Endometrium (tissue), 2 donors: ENCODE measurements around the gene PLXDC2.

Experiments
- FAIRE-seq: peaks from 2 replicates; lab custom pipeline; 2012; peaks lifted over from hg19 to GRCh38; lab: Jason Lieb, UNC
- donor health status: control.
- donor health status: control.

Gene PLXDC2

DNA sequence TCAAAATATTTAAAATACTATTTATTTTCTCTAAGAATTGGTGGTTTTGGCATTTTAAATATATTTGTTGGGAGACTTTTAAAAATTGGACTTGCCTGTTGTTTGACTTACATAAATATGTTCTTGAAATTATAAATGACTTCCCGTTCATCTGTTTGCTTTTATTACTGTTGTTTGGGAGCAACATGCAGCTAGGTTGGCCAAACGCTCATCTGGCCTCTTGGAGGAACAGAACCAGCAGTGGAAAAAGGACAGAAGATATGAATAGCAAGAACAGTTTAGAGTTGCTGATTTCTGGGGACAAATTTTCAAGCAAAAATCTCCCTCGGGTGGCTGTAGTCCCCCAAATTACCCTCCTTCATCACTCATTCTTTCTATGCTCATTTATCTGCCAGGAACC is 41.6 kb downstream of the PLXDC2 start:
- FAIRE-seq: no peak

DNA sequence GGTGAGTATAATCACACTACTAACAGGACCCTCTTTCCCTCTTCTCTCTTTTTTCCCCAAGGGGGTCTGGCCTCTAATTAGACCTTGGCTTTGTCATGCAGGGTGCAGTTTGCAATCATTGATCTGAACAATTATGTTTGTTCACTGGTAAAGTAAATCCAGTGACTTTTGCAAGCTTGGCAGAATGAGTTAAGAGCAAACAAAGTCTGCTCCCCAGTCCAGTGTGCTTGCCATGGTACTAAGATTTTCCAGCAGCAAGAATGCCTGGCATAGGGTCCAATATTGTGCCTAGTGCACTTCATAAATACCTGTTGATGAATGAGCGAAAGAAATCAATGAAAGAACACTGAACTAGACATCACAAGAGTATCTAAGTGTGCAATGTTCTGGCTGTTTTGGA is 43.9 kb downstream of the PLXDC2 start:
- no peak for FAIRE-seq

DNA sequence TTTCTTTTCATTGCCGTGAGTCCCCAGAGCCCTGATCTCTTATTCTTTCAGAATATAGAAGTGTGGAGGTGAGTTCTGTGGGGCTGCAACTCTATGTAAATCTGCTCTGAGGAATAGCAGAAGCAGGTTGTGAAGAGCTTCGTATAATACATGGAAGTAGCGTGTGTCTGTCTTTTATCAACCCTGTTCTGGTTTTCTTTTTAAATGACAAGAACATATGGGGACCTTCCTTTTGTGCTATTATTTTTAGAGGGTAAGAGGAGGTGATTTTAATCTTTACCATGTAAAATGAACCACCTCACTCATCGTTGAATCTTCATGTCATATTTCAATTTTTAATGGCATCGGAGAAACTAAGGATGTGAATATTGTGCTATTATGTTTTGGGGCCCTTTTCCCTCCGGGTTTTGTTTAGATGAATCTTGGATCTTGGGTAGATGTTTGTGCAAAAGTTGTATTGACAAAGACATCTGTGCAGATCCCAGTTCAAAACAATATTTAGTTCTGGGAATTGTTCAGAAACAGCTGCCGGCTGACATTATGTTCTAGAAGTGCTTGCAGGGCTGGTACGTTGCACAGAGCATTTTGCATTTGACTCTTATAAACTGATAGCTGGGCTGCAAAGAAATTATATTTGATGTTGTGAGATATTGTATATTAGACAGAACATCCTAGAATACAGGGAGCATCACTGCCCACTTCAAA is 46.7 kb downstream of the PLXDC2 start:
- no peak for FAIRE-seq

DNA sequence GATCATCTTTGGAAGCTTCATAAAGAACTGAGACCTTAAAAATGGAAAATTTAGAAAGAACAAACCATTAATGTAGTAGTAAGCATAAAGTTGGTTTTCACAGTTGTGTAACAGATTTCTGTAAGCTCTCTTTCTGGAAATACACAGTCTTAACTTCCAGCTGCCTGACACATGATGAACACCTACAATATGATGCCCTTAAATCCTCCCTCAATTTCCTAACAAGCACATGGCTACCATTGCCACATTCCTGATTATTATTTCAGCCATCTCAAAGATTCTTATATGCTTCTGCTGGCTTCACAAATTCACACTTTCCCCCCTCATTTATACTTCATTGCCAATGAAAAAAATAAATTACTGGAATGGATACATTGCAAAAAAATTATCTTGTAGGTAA is 49.4 kb downstream of the PLXDC2 start:
- no peak for FAIRE-seq

DNA sequence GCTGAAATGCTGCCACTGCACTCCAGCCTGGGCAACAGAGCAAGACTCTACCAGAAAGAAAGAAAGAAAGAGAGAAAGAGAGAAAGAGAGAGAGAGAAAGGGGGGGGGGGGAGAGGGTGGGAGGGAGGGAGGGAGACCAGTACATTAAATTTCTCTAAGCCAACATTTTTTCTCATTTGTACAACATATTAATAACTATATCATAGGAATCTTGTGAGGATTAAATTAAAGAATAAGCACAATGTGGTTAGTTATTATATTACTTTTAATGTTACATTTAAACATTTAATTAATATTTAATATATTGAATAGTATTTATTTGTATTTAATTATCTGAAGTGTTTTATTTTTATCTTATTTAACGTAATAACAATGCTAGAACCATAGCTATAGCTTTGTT is 53.1 kb downstream of the PLXDC2 start:
- no peak for FAIRE-seq

DNA sequence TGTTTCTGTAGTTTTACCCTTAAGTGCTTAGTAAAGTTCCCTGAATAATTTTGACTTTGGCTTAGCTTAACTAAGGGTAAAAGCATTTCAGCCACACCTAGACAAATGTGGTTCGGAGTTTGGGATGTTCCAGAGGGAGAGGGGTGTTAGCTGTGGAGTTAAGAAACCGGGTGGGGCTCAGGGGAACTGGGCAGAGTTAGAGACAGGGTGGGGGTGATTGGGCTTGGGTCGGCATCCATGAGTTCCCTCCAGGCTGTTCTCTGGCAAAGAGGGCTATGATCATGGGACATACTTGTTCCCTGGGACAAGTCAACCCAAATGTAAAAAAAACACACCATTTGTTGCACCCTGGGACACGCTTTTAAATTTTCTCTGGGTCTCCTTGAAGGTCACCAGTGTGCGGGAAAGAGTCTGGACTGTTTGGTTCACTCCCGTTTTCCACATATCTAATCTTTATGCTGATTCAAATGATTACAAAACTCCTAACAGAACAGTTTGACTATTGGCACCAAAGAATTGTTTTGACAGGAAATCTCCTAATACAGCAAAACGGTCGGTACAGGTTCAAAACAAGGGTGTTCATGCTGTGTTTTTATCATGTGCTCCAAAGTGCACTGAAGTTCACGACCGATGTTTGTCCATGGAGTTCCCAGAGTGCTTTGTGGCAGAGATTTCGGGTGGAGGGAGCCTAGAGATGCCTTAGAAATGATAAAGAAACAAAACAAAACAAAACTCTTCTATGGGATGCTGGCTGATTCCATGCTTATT is 56.5 kb downstream of the PLXDC2 start:
- FAIRE-seq: no peak

DNA sequence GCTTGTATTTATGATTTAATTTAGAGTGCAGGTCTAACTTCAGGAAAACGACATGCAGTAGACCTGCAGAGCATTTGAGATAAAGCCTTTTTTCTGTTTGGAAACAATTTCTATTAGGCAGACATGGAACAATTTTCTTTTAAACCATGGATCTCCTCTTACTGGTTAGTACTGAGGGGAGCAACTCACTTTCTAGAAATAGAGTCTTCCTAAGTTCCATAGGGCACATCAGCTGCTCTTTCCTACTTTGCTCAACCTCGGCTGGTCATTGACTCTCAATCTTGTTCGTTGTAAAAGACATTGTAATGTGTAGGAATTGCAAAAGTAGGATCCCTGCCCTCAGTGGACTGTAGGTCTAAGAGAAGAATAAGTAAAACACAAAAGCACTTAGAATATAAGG is 58.0 kb downstream of the PLXDC2 start:
- FAIRE-seq: no peak

DNA sequence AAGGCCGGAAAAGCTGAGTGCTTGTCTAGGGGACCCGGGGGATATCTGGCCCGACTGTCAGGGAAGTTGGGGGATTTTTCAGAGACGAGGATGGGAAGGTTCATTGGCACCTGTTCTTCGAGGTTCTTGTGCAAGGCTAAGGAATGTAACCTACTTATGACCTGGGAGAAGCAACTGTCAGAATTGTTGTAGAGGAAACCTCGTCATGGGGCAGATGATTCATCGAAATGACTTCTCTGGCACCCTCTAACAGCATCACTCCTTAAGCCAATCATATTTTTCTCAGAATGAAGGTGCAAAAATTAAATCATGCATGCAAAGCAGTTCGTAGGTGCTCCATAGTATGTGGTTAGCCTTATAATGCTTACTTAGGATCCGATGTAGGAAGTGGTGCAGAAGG is 58.6 kb downstream of the PLXDC2 start:
- FAIRE-seq: no peak

DNA sequence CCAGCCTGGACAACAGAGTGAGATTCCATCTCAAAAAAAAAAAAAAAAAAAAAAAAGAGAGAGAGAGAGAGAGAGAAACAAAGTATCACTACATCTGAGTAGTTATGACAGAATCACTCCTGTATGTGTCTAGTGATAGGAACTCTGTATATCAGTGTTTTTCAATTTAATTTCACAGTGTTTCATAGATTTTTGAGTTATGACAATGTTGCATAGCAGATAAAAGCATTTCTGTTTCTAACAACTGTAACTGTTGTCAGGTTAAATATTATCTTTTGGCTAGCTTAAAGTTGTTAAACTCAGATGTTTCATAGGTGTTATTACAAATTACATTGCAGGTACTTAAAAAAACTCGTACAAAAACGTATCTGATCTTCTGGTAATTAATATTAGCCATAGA is 60.3 kb downstream of the PLXDC2 start:
- FAIRE-seq: no peak

DNA sequence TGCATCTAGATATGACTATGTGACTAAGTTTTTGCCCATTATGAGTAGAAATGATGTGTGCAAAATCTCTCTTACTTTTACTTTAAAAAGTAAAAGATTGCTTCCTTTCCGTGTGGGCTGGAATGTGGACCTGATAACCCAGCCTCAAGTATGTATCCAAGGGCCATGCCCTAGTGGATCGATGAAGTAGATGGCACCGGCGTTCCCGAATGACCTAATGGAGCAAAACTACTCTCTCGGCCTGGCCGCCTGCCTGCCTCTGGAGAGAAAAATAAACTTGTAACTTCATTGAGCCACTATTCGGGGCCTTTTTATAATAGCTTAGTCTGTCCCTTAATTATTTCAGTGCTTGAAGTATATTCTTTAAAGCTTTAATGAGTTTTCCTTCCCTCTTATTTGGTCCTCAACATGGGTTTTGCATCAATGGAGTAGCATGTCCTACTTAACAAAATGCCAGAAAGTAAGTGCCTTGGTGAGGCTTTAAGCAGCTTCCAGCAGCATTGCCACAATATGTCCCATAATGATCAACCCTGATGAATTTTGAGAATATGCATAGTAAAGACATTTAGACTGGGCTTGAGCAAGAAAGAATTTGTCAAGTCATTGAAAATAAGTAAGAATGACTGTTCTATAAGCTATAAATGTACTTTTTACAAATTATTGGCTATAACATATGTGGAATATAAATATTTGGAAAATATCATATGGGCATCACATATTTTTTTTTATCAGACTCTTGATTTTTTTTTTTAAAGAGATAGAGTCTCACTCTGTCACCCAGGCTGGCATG is 61.4 kb downstream of the PLXDC2 start:
- FAIRE-seq: no peak

DNA sequence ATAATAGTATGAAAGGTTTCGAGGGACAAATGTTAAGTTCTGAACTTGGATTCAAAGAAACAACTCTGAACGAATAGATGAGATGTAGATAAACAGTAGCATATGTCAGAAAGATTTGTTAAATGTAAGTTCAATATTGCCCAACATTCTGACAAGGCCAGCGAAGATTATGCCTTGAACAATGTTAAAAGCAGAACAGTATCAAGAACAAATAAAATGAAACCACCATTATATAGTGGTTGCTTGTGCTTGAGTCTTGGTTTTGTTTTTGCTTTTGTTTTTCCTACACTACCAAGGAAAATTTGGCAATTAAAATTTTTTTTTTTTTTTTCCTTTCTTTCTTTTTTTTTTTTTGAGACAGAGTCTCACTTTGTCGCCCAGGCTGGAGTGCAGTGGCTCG is 66.4 kb downstream of the PLXDC2 start:
- no peak for FAIRE-seq

DNA sequence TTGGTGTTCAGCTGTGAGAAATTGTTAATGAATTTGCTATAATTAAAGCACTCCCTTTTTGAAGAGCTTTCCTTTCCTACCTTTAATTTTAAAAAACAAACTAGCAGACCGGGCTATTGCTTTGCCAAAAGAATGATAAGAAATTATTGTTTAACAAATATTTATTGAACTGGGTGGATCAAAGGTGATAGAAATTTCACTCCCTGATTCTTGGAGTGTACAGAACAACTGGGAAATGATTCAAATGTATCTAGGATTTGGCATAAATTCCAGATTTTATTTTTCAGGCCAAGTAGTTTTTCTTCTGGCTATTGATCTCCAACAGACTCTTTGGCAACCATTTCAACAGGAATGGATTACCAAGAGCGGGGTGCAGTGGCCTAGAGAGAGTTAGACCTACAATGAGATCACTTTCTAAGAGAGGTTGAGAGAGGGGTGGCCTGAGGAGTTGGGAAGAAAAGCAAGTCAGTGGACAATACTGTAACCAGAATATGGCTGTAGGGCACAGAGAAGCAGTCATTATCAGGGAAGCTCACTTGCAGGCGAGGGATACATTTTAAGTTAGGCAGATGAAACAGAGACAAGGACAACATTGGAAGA is 71.9 kb downstream of the PLXDC2 start:
- FAIRE-seq: peak; percentile 68

DNA sequence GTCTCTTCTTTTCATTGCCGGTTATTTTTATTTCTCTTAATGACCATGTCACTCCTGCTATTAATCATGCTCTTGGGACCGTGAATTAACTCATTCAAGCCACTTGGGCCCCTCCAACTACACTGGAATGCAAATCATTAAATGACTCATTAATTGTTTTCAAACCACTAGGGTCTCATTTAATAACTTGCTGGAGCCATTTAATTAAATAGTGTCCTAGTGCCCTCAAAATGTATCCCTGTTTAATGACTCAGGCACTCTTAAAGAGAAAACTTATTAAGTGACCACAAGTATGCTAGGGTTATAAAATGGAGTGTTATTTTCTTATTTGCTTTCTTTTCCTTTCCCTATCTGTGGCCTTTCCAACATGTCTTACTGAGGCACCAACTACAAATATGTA is 73.0 kb downstream of the PLXDC2 start:
- FAIRE-seq: peak; percentile 50

DNA sequence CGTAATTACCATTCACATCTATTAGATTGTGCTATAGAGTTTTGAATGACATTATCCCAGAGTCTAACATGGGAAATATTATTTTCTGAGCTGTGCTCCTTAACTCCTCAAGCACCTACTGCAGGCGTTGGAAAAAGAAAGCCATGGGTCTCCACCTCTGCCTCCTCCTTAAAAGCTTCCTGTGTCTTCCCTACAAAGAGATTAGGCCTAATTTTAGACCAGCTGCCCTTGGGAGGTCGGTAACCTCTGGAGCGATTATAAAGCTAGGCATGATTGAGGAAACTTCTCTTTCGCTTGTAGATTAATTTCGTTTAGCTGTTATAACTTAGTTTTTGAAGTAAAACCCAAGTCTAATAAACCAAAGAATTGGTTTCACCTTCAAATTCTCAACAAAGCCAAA is 75.2 kb downstream of the PLXDC2 start:
- FAIRE-seq: no peak

DNA sequence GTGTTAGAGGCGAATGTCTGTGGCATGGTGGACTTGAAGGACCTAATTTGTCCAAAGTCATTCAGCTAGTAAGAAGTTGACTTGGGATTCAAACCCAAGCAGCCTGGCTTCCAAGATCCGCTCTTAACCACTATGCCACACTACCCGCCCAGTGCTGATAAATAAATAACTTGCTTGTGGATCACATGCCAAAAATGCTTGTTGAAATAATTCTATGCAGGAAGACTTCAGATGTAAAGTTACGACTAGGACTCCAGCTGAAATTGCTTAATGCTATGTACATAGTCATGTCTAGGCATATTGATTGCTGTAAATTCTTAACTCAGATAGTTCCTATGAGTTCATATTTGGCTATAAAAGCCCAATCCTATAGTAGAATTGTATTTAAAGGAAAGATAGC is 76.0 kb downstream of the PLXDC2 start:
- no peak for FAIRE-seq

DNA sequence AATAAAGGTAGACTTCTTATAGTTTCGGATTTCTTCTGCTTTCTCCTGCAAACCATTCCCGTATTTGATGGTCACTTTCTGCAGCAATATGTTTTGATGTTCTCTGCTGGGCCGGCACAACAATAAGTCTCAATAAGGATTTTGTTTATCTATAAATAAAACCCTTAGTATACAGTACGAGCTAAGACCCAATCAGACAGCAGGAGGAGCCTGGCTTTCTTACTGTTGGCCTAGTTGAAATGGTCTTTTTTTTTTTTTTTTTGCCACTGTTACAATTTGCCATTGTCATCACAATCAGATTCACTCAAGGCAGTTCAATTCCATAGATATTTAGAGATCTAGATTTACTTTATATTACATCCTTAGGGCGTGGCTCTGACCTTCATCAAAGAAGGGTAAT is 76.4 kb downstream of the PLXDC2 start:
- FAIRE-seq: no peak

DNA sequence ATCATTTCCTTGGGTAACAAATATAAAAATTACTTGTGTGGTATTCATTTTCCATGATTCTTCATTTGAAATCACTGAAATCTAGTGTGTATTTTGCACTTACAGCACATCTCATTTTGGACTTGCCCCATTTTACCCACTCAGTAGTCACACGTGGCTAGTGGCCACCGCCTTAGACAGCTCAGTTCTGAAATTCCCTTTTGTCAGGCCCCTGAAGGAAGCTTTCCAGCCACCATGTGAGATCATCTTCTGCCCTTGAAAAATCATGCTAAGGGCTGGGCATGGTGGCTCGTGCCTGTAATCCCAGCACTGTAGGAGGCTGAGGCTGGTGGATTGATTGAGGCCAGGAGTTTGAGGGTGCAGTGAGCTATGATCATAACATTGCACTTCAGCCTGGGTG is 79.3 kb downstream of the PLXDC2 start:
- no peak for FAIRE-seq

DNA sequence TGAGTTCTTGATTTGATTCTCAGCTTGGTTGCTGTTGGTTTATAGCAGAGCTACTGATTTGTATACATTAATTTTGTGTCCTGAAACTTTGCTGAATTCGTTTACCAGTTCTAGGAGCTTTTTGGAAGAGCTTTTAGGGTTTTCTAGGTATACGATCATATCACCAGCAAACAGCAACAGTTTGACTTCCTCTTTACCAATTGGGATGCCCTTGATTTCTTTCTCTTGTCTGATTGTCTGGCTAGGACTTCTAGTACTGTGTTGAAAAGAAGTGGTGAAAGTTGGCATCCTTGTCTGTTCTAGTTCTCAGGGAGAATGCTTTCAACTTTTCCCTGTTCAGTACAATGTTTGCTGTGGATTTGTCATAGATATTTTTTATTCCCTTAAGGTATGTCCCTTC is 86.2 kb downstream of the PLXDC2 start:
- FAIRE-seq: no peak

DNA sequence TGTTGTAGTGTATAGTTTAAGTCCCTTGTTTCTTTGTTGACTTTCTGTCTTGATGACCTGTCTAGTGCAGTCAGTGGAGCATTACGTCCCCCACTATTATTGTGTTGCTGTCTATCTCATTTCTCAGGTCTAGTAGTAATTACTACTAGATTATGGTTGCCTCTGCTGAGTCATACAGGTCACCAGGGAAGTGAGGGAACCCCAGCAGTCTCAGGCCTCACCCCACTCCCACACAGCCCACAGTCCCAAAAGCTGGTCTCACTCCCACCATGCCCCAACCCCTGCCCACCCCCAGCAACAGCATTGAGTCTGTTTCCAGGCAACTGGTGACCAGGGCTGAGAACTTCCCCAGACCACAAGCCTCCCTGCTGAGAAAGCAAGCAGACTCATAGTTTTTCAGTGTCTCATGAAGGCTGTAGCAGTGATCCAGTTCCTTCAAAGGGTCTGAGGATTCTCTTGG is 88.0 kb downstream of the PLXDC2 start:
- FAIRE-seq: no peak

DNA sequence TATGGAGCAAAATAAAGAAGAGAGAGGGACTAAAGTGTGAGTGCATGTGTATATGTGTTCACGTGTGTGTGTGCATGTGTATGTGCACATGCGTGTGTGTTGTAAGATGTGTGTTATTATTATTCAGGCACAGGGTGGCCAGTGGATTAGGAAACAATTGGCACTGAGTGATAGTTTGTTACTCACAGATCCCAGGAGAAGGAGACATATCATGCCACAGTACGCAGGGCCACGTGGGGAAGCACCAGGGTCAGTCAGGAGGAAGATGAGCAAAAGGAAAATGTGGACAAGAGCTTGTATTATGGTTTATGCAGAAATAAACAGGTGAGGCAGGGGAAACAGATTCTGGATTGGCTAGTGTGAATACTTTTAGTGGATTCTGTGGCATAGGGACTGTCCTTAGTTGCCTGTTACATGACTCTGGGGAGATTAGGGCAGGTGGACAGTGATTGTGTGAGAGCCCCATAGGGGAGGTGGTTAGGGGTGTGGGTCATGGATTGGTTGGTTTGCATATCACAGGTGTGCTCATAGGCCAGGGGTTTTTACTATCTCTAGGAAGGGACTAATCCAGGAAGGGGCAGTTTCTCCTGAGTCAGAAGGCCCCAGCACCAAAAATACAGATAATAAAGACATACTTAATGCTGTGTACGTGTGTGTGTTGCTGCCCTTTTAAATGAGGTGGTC is 90.0 kb downstream of the PLXDC2 start:
- FAIRE-seq: no peak

DNA sequence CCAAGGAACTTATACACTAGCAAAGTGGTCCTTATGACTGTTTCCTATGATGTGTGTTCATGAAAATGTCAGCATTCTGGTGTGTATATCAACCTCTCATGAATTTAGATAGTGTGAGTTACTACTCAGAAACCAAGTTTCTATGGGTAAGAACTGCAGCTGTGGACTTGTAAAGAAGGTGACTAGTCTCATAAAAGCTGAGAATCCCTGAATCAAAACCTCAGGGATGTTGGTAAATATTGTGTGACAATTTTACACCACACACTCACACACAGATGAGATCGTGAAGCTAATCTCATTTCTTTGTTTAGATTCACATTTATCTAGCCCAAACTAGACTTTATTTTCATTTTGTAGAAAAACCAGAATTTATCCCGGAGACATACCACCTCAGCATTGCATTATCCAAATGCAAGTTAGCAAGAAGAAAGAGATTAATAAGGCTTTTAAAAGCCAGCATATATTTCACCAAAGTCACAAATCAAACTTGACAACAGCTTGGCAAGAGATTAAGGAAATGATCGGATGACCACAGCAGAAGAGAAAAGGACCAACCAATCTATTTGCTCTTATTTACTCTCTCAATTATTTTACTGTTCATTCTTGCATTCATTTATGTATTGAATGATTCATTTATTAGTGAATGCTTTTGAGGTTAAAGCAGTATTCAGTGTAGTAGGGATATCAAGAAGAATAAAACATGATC is 92.9 kb downstream of the PLXDC2 start:
- FAIRE-seq: no peak
